ENCODE data around the gene CARNS1. TPM values are rescaled to one million over a fixed set of nuclear protein-coding genes. Genes with fewer than 3 reads are reported as not detected.

Gene CARNS1
- total and polyA plus RNA-seq, 9 of the 15 experiments (the other 6 are each of a cell fraction or from before 2014, with no cell fraction given), result 0.01 to 0.18 (median 0.06) TPM; not detected in 3

DNA sequence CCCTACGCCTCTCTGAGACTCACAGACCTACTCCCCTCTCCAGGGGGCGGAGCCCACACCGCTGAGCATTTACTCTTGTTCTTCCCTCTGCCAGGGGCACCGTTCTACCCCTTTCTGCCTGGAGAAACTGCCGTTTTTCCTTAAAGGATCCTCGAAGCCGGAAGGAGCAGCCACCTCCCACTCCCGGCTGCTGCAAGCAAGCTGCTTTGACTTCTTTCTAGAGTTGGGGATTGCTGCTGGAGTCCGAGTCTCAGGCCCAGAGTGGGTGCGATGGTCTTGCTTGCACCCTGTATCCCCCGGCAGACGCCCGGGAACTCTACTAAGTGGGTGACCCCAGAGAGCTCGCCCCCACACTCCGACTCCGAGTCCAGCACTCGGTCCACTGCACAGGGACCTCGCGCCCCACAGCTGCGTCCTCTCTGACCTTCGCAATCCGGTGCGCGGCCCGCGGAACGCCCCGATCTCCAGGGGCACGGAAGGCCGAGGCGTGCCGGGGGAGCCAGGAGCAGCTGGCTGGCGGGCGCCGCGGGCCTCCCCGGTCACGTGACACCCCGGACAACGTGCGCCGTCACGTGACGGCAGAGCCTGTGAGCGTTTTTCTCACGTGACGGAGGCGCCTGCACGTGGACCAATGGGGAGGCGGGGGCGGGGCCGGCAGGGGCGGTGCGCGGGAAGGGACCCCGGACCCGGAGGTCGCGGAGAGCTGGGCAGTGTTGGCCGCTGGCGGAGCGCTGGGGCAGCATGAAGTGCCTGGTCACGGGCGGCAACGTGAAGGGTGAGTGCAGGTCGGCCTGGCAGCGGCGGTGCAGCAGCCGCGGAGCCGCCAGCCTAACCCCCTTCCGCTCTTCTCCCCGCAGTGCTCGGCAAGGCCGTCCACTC is 23.9 kb upstream of the CARNS1 start, which contains the start of gene RAD9A (continued):
- TF ChIP-seq, protein P1, sequence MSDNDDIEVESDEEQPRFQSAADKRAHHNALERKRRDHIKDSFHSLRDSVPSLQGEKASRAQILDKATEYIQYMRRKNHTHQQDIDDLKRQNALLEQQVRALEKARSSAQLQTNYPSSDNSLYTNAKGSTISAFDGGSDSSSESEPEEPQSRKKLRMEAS (CRISPR knock-in tag; IDR thresholded peaks at IDR 0.05), result peak; percentile 99
- TF ChIP-seq, protein P2, sequence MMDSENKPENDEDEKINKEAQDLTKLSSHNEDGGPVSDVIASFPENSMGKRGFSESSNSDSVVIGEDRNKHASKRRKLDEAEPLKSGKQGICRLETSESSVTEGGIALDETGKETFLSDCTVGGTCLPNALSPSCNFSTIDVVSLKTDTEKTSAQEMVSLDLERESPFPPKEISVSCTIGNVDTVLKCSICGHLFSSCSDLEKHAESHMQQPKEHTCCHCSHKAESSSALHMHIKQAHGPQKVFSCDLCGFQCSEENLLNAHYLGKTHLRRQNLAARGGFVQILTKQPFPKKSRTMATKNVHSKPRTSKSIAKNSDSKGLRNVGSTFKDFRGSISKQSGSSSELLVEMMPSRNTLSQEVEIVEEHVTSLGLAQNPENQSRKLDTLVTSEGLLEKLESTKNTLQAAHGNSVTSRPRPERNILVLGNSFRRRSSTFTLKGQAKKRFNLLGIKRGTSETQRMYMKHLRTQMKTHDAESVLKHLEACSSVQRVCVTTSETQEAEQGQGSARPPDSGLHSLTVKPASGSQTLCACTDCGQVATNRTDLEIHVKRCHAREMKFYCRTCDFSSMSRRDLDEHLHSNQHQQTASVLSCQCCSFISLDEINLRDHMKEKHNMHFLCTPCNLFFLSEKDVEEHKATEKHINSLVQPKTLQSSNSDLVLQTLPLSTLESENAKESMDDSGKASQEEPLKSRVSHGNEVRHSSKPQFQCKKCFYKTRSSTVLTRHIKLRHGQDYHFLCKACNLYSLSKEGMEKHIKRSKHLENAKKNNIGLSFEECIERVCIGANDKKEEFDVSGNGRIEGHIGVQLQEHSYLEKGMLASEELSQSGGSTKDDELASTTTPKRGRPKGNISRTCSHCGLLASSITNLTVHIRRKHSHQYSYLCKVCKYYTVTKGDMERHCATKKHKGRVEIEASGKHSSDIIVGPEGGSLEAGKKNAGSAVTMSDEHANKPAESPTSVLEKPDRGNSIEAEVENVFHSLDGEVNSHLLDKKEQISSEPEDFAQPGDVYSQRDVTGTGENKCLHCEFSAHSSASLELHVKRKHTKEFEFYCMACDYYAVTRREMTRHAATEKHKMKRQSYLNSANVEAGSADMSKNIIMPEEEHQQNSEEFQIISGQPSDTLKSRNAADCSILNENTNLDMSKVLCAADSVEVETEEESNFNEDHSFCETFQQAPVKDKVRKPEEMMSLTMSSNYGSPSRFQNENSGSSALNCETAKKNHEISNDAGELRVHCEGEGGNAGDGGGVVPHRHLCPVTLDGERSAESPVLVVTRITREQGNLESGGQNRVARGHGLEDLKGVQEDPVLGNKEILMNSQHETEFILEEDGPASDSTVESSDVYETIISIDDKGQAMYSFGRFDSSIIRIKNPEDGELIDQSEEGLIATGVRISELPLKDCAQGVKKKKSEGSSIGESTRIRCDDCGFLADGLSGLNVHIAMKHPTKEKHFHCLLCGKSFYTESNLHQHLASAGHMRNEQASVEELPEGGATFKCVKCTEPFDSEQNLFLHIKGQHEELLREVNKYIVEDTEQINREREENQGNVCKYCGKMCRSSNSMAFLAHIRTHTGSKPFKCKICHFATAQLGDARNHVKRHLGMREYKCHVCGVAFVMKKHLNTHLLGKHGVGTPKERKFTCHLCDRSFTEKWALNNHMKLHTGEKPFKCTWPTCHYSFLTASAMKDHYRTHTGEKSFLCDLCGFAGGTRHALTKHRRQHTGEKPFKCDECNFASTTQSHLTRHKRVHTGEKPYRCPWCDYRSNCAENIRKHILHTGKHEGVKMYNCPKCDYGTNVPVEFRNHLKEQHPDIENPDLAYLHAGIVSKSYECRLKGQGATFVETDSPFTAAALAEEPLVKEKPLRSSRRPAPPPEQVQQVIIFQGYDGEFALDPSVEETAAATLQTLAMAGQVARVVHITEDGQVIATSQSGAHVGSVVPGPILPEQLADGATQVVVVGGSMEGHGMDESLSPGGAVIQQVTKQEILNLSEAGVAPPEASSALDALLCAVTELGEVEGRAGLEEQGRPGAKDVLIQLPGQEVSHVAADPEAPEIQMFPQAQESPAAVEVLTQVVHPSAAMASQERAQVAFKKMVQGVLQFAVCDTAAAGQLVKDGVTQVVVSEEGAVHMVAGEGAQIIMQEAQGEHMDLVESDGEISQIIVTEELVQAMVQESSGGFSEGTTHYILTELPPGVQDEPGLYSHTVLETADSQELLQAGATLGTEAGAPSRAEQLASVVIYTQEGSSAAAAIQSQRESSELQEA (IDR thresholded peaks at IDR 0.05; ENCODE audit: low read depth), result no peak
- TF ChIP-seq MAZ (CRISPR knock-in tag; conservative IDR thresholded peaks at IDR 0.05 in 1 of 2, IDR thresholded peaks at IDR 0.05 in 1 of 2) (peak; percentile 69 to 78), ZSCAN29 (IDR thresholded peaks at IDR 0.05) (no peak), ZNF3 (CRISPR knock-in tag; IDR thresholded peaks at IDR 0.05) (no peak), ETV6 (IDR thresholded peaks at IDR 0.05; ENCODE audit: borderline replicate concordance in 1 of 2, low read depth in 2 of 2, low read length in 1 of 2) (no peak), ETV6 (CRISPR knock-in tag; IDR thresholded peaks at IDR 0.05; ENCODE audit: borderline replicate concordance) (peak; percentile 89; the same call in 1 of the 2 replicates), RNF2 (IDR thresholded peaks at IDR 0.05) (peak; percentile 76), ELF2 (CRISPR knock-in tag; IDR thresholded peaks at IDR 0.05) (no peak; the same call in 1 of the 2 replicates), SRF (CRISPR knock-in tag; IDR thresholded peaks at IDR 0.05) (0 out of 4 replicates have a peak, but pooled peaks of 1 of the 2 experiments have one; percentile 11)
- TF ChIP-seq, protein P3, sequence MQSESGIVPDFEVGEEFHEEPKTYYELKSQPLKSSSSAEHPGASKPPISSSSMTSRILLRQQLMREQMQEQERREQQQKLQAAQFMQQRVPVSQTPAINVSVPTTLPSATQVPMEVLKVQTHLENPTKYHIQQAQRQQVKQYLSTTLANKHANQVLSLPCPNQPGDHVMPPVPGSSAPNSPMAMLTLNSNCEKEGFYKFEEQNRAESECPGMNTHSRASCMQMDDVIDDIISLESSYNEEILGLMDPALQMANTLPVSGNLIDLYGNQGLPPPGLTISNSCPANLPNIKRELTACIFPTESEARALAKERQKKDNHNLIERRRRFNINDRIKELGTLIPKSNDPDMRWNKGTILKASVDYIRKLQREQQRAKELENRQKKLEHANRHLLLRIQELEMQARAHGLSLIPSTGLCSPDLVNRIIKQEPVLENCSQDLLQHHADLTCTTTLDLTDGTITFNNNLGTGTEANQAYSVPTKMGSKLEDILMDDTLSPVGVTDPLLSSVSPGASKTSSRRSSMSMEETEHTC (IDR thresholded peaks at IDR 0.05), result peak; percentile 93
- TF ChIP-seq, protein P4, sequence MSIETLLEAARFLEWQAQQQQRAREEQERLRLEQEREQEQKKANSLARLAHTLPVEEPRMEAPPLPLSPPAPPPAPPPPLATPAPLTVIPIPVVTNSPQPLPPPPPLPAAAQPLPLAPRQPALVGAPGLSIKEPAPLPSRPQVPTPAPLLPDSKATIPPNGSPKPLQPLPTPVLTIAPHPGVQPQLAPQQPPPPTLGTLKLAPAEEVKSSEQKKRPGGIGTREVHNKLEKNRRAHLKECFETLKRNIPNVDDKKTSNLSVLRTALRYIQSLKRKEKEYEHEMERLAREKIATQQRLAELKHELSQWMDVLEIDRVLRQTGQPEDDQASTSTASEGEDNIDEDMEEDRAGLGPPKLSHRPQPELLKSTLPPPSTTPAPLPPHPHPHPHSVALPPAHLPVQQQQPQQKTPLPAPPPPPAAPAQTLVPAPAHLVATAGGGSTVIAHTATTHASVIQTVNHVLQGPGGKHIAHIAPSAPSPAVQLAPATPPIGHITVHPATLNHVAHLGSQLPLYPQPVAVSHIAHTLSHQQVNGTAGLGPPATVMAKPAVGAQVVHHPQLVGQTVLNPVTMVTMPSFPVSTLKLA (conservative IDR thresholded peaks at IDR 0.05), result peak; percentile 100
- TF ChIP-seq, protein P5, sequence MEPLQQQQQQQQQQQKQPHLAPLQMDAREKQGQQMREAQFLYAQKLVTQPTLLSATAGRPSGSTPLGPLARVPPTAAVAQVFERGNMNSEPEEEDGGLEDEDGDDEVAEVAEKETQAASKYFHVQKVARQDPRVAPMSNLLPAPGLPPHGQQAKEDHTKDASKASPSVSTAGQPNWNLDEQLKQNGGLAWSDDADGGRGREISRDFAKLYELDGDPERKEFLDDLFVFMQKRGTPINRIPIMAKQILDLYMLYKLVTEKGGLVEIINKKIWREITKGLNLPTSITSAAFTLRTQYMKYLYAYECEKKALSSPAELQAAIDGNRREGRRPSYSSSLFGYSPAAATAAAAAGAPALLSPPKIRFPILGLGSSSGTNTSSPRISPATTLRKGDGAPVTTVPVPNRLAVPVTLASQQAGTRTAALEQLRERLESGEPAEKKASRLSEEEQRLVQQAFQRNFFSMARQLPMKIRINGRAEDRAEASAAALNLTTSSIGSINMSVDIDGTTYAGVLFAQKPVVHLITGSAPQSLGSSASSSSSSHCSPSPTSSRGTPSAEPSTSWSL (CRISPR knock-in tag; IDR thresholded peaks at IDR 0.05; ENCODE audit: borderline replicate concordance), result 0 out of 2 replicates have a peak, but pooled peaks have one; percentile 71

Measured in K562 (cell line).